ENCODE measurements around the gene TSPAN10.
"Not testable (repeated sequence)": the region's sequence is repeated elsewhere in the genome, so short reads cannot be mapped to it uniquely, and the experiment has no call there.

The TSPAN10 gene

DNA sequence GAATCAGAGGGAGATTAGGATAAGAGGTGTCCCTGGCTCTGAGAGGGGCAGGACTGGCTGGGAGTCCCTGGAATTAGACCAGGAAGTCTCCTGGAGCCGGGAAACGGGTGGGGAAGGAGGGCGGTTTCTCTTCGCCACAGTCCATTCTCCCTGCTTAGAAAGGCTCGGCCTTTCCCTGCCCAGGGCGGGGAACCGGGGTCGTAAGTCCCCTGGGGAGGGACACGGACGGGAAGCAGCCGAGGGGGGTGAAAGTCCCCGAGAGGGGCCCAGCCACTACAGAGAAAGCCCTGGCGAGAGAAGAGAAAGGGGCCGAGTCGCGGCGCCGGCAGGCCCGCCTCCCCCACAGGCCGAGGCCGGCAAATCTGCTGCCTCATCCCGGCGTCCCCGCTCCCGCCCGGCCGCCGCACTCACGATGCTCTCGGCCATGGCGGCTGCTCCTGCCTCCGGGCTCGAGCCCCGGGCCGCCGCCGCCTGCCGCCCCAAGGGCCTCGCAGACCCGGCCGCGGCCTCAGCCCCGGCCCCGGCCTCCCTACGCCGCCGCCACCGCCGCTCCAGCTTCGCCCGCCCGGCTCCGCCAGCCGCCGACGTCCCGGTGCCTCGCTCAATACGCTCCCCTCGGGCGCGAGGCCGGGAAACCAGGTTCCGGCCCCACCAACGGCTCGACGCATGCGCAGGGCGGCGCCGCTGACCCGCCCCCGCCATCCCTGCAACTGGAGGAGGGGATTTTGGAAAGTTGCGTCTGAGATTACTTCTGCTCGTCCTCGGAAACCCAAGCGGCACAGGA, at the start of gene TSPAN10, which contains the start of gene NPLOC4:
Gene TSPAN10, plus strand, starts transcription at position 692 of the 784 bp plus-strand sequence. CDS start 5,217 bp downstream, outside the sequence.
Gene NPLOC4, minus strand, starts transcription at position 608 of the 784 bp plus-strand sequence. Its CDS starts 182 bp downstream, at position 426.
- peak; percentile 64 to 85 for DNase-seq

DNA sequence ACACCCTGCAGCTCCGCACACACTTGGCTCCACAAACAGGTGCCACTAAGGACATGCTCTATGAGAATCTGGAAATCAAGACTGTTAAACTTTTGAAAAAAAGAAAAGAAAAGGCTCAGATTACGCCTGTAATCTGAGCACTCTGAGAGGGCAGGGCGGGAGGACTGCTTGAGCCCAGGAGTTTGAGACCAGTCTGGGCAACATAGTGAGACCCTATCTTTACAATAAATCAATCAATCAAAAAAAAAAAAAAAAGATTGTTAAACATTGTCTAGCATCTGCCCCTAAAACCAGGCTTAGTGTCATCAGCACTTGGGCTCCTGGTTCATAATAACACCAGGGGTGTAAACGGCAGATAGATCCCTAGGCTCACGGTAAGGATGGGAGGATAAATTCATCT, 47.4 kb upstream of the TSPAN10 start:
- DNase-seq = no peak

DNA sequence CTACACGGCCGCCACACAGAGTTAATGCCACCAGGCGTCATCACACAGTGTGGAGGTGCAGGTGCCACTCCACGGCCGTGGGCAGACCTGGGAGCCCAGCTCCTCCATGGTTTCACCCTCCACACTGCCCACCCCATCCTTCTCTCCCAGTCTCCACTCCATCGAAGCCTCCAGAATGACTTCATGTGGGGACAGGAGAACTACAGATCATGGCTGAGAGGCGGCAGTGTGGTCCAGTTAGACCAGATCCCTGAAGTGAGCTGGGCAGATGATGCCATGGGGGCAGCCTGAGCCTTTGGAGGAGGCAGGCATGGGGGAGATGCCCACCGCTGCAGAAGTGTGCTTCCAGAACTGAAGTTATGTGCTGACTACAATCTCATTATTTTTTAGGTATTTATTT, 46.9 kb upstream of the TSPAN10 start:
- DNase-seq = no peak

DNA sequence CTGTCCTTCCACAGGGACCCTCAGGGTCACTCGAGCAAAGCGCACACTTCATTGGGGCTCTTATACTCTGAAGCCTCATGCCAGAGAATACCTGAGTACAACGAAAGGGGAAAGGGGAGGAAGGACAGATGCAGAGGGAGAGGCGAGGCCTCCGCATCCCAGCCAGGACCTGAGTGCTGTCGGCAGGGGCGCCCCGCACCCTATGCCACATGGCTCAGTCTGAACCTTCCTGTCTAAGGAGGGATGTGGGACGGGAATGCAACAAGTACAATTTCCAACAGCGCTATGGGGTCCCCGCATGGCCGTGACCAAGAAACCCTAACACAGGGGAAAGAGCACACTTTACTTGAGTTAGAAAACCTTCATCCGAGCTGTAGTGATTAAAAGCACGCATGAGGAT, 45.0 kb upstream of the TSPAN10 start:
- no peak for DNase-seq

DNA sequence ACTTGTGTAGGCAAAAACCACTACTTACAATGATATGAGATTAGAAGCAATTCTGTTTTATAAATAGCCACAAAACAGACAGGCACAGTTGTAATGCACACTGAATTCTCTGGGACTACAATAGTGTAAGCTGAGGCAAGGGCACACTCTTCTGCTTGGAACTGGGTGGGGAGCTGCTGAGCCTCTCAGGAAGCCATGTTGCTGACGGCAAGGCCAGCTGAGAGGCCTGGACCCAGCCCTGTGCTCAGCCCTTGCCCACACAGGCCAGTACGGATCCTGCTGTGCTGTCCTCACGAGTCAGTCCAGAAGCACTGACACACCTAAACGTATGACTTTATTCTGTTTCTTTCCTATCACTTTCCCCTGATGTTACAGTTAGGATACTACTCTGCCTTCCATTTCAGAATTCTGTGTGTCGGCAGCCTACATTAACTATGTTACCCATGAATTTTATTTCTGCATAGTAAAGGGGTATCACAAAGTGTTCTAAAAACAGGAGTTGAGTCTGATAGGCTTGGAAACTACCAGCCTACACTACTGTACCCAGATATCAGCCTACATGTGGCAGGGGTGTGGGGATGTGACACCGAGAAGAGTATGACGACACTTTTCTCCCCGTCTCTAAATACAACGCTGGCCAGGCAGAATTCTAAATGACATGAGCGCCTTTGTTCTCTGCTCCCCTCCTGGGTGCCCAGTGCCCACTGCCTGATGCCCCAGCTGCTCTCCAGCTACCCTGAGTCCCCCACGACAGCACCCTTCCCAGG, 43.7 kb upstream of the TSPAN10 start:
- no peak for DNase-seq

DNA sequence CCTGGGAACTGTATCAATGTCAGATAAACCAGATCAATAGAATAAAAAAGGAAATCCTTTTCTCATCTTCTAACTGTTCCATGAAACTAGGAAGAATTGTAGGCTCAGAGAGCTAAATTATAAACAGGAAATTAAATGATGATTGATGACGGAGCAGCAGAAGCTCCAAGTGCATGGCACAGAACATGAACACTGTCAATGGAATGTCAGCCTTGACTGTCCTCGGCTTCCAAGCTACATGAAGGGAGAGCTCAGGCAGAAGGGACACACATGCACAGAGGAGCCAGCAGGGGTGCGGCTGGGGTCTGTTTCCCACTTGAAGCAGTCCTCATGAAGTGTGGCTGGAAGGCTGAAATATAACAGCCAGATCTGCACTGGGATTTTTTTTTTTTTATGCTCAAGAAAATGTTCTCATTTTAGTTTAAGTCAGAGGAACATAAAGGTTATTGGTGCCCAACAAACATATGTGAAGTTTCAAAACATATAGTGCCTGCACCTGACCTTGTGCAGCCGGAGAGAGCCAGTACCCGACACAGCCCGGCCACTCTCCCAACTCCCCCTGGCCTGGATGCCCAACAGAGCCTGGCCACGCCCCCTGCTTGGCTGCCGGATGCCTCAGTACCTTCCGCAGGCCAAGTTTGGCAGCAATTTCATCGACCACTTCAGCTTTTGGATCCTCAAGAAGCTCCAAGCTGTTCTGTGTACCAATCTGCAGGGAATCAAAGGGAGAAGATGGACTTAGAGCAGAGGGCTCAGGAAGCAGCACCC, 37.1 kb upstream of the TSPAN10 start:
- DNase-seq = no peak

DNA sequence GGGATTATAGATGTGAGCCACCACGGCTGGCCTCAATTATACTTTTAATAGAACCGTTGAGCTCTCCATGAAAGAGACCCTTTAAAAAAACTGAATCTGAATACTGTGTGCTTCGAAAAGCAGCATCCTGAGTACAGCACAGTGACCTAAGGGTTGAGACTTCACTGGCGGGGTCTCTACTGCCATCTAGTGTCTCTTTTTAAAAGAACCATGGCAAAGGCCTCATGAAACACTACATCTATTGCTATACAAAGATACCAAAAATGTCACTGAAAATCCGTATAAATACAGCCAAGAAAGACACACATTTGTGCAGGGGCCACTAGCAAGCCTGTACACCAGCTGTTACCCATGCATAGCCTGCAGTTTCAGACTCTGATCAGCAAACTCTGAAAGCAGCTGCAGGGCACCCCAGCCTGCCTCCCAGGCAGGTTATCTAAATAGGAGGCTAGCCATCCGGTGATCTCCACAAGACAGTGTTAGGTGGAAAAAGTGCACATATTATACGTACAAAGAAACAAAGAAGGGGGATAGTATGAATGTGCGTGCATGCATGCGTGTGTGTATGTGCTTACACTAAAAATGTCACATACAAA, 35.4 kb upstream of the TSPAN10 start:
- peak; percentile 11 to 50 for DNase-seq

DNA sequence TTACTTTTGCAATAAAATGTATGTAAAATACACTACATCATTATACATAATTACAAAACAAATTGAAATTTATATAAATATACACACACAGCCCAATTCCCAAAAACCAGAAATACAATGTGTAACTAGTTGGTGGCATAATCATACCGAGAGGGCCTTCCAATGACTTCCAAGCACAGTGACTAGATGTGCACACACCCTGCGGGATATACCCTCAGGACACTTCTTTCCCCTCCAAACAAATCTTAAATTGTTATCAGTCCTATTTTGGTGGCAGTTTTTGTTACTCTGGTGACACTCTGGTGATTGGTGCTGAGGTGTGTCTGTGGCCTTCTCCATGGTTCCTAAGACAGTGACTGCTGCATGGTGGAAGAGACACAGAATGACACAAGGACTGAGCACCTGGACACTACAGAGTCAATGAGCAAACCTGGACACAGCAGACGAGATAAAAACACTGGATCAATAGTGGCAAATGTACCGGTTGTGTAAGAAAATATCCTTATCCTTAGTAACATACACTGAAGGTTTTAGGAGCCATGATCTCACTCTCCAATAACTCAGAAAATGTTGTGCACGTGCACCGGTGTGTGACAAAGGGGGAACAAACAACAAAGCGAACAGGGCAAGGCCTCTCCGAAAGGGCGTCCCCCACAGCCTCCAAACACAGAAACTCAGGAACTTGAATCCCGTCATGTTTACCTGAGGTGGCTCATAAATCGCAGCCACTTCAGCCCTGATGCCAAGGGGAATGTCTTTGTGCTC, 33.0 kb upstream of the TSPAN10 start:
- no peak for DNase-seq

DNA sequence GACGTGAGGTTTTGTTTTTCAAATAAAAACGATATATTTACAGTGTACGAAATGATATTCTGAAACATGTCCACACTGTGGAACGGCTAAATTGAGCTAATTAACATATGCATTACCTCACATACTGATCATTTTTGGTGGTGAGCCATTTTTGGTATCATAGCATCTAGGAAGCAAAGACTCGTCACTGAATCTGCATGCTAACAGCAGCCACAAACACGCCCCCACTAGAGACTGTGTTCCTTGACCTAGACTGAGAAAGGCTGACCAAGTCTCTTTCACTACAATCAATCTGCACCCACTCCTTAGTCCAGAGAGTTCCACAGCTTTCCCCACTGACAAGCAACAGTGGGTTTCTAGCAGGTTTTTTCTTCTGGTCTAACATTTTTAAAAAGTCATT, 29.6 kb upstream of the TSPAN10 start:
- no peak for DNase-seq

DNA sequence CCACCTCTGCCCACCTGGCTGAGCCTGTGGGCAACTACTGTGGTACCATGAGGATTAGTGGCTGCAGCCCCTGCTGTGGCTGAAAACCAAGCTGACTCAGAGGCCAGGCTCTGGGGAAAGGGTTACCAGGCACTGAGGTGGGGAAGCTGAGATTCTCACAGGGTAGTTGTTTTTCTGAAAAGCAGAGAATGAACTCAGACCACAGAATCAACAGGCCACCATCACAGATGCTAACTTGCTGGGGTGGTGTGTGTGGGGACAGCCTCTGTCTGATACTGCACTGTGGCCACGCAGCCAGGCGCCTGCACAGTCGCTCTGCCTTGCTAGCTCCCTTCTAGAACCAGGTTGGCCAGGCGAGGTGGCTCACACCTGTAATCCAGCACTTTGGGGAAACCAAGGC, 28.9 kb upstream of the TSPAN10 start:
- DNase-seq = no peak

DNA sequence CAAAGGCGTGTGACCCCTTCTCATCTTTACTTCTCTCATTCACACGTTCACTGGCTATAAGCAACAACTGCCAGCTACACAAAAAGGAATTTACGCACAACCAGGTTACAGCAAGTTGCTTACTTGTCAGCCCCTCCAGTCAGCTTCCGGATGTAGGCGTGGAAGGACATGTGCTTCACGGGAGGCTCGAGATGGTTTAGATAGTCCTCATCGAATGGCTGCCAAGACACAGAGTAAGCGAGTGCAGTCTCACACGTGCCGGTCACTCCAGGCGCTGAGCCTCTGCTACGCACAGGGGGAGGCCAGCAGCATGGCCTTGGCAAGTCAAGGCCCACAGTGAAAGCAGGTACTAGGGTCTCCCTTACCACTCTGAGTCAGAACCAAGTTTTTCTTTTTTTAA, 28.4 kb upstream of the TSPAN10 start:
- no peak for DNase-seq

DNA sequence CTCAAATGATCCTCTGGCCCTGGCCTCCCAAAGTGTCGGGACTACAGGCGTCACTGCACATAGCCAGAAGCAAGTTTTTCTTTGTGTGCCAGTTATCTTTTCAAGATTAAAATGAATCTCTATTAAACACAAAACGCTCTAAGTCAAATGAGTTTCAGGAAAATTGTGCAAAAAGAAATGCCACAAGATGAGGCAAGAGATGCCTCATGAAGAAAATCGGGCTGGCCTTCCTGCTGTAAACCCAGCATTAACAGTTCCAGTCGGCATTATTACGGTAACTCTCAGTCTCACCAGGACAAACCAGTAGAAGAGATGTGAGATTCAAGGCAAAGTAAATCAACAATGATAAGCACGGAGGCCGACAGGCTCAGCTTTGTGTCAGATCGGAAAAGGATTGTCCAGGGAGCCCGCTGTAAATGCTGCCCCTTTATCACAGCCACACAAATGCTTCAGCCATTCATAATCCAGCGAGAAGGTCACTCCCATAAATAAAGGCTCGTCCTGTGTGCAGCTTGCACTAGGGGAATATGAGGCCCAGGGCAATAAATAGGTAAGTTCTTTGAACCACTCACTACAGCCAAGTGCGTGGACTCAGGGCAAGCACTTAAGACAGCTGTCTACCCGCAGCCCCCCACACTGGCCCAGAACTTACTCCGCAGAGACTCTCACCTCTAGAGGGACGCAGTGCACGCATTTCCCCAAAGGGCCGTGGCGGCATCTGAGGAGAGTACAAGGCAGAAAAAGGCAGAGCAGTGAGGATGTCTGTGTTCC, 27.3 kb upstream of the TSPAN10 start:
- no peak for DNase-seq

DNA sequence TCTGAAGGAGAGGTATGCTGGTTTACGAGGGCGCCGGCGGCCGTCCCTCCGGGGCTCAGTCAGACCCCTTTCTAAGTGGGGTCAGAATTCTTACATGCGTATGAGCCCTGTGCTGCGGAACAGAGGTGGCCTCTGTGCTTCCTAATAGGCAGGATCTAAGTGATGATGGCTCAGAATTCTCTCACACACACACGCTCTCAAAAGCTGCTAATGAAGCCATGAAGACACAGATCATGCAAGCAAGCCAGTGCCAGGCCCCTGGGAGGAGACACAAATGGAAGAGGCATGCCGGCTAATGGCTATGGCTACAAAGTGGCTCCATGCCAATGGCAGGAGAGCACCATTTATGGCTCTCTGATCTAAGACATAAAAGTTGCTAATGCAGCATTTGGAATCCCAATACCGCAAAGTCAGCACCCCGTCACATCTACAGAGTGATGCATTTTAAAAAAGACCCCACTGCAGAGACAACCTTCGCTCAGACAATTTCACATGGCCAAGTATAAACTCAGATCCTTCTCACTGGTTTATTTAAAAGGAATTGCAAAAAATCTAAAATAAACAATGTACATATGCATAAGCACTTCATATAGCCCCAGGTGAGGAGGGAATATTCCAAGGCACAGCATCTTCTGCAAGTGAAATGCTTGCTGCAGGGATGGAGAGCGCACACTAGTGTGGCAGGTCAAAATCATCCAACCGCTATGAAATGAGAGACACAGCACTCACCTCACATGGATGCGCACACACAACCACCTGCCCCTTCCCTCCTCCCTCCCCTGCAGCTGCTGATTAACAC, 24.6 kb upstream of the TSPAN10 start:
- DNase-seq = no peak

DNA sequence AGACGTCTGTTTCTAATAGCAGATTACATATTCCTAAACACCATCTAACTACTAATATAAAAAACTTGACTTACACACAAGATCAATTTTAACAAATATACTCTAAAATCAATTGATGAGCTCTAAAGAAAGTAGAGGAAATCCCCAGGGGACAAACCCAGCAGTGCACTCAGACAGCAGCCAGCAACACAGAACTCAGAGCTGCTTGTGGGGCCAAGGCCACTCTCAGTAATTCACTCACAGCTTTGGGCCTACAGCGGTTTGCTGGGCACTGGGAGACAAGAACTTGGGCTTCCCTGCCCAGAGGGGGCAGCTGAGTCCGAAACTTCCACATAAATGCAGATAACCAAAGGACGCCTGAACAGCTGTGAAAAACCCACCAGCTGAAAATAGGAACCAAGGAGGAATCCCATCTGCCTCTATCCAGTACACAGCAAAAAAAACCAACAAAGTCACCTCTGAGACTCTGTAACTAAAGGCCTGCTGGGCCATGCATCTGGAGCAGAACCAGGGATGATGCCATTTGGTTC, 21.5 kb upstream of the TSPAN10 start:
- no peak for DNase-seq

DNA sequence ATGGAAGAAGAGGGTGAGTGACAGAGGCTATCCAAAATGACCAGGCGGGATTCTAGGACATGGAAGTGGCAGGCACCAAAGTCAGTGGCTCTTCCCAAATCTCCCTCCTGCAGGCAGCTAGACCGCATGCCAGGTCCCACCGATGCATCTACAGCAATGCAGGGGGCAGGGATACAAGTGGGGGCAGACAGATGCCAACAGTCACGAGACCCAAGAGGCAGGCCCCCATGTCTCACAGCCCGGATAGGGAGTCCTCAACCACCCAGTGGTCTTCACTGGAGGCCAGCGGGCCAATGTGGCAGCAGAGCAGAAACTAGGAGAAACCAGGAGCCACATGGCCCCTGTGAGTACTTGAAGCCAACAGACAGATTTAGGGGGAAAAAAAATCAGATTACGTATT, 20.1 kb upstream of the TSPAN10 start:
- DNase-seq = no peak

DNA sequence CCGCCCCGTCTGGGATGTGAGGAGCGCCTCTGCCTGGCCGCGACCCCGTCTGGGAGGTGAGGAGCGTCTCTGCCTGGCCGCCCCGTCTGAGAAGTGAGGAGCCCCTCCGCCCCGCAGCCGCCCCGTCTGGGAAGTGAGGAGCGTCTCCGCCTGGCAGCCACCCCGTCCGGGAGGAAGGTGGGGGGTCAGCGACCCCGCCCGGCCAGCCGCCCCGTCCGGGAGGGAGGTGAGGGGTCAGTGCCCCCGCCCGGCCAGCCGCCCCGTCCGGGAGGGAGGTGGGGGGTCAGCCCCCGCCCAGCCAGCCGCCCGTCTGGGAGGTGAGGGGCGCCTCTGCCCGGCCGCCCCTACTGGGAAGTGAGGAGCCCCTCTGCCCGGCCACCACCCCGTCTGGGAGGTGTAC, 18.7 kb upstream of the TSPAN10 start:
- DNase-seq = not testable (repeated sequence)

DNA sequence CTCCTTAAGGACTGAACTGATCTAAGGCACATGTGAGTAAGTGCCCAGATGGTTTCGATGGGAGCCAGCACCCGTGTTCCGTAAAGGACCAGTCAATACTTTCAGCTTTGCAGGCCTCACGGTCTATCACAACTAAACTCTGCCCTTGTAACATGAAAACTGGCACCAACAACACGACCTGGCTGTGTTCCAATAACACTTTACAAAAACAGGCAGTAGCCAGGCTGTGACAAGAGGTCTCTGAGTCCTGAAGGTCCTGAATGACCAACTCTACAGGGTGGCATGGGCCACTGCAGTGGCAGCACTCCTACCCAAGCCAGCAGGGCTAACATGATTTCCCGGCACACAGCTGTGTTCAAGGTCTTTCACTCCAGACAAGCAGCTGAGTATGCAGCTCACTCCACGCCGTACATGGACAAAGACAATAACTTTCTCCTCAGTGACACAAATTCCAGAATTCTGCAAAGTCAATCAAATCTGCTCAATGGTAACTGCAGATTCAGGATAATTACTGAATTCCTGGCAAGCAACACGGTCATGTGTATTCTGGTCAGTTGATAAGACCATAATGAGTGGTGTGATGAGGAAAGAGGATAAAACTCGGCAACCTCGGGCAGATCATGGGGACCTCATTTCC, 15.4 kb upstream of the TSPAN10 start:
- no peak for DNase-seq

DNA sequence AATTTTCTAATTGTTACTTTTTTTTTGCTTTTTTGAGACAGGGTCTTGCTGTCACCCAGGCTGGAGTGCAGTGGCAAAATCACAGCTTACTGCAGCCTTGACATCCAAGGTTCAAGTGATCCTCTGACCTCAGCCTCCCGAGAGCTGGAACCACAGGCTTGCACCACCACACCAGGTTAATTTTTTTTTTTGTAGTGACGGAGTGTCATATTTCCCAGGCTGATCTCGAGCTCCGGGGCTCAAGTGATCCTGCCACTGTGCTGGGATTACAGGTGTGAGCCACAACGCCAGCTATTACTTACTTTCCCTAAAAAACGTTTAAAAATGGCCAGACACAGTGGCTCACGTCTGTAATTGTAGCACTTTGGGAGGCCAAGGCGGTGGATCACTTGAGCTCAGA, 6.7 kb upstream of the TSPAN10 start:
- DNase-seq = no peak

DNA sequence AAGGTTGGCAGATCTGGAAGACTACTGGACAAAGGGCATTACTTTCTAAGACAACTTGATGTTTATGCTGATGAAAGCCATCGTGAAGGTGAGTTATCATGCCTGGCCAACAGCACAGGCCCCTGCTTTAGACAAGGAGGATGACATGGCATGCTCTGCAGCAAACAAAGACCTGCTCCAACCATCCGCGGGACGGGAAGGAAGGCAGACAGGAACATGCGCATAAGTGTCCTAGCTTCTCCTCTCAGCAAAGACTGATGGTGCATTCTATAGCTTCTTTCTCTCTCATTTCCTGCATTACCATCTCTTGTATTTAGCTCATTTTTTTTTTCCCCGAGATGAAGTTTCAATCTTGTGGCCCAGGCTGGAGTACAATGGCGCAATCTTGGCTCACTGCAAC, 5.5 kb upstream of the TSPAN10 start:
- DNase-seq = no peak

DNA sequence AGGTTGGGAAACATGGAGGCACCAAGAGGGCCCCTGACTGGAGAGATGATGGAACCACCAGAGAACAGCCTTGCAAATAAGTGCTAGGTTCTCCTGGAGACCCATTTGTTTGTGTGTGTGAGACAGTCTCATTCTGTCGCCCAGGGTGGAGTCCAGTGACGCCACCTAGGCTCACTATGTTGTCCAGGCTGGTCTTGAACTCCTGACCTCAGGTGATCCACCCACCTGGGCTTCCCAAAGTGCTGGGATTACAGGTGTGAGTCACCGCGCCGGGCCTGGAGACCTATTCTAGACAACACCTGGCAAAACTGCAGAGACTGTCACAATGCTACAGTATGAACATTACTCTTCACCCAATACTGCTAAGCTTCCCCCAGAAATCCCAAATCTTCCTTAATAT, 1.6 kb upstream of the TSPAN10 start:
- DNase-seq = no peak

Measured in NCI-H1930 (cell line).